DOHH2 (cell line): ENCODE data around the gene WNT3.

ENCODE experiments used
- H3F3A ChIP-seq: fragments of 200-600 bp; sonication (generic), shearing (Covaris generic); 2 replicates; pipeline ENCODE4 v1.6.0; 2016; ENCODE audit warnings: antibody characterized with exemption, mild to moderate bottlenecking; ENCODE audit not compliant: control insufficient read depth, insufficient read depth
- H3K27ac ChIP-seq: fragments of 200-600 bp; sonication (generic); 2 replicates; pipeline ENCODE4 v1.5.1; 2014; ENCODE audit warnings: low read depth, mild to moderate bottlenecking, low read length, moderate library complexity
- H3K27me3 ChIP-seq: fragments of 200-600 bp; sonication (generic); 2 replicates; pipeline ENCODE4 v1.6.1; 2014; ENCODE audit warnings: mild to moderate bottlenecking, low read length, mixed read lengths; ENCODE audit not compliant: control insufficient read depth
- H3K36me3 ChIP-seq: fragments of 200-600 bp; sonication (generic); 2 replicates; pipeline ENCODE4 v1.6.1; 2014; ENCODE audit warnings: mild to moderate bottlenecking, low read length, moderate library complexity, mixed read lengths; ENCODE audit not compliant: control insufficient read depth
- H3K4me1 ChIP-seq: fragments of 200-600 bp; sonication (generic); 2 replicates; pipeline ENCODE4 v1.6.1; 2014; ENCODE audit warnings: mild to moderate bottlenecking, low read length, mixed read lengths; ENCODE audit not compliant: control insufficient read depth
- H3K4me2 ChIP-seq: fragments of 200-600 bp; sonication (generic); 2 replicates; pipeline ENCODE4 v1.6.0; 2014; ENCODE audit warnings: mild to moderate bottlenecking, low read length, moderate library complexity
- H3K4me3 ChIP-seq: fragments of 200-600 bp; sonication (generic); 2 replicates; pipeline ENCODE4 v1.5.1; 2014; ENCODE audit warnings: mild to moderate bottlenecking, low read length, mixed read lengths
- H3K79me2 ChIP-seq: fragments of 200-600 bp; sonication (generic); 2 replicates; pipeline ENCODE4 v1.6.1; 2014; ENCODE audit warnings: mild to moderate bottlenecking, low read length, mixed read lengths; ENCODE audit not compliant: control insufficient read depth
- H3K9me2 ChIP-seq: fragments of 200-600 bp; sonication (generic); replicated peaks from 2 replicates; pipeline ENCODE4 v1.6.1; 2014; ENCODE audit warnings: mild to moderate bottlenecking, low read length, mixed read lengths; ENCODE audit not compliant: control insufficient read depth
- H3K9me3 ChIP-seq: fragments of 200-600 bp; sonication (generic); 2 replicates; pipeline ENCODE4 v1.6.1; 2014; ENCODE audit warnings: antibody characterized with exemption, low read length, mixed read lengths; ENCODE audit not compliant: control insufficient read depth, insufficient read depth
- H4K20me1 ChIP-seq: fragments of 200-600 bp; sonication (generic); 2 replicates; pipeline ENCODE4 v1.6.0; 2014; ENCODE audit warnings: low read depth, mild to moderate bottlenecking, antibody characterized with exemption, low read length, moderate library complexity; ENCODE audit not compliant: control insufficient read depth, insufficient read depth
- CTCF ChIP-seq: fragments of 200-600 bp; sonication (generic); IDR thresholded peaks from one replicate; pipeline ENCODE4 v1.5.1; 2014; ENCODE audit warnings: antibody characterized with exemption, mild to moderate bottlenecking, low read depth, low read length; ENCODE audit not compliant: poor library complexity, severe bottlenecking
- EZH2phosphoT487 ChIP-seq: fragments of 200-600 bp; sonication (generic); IDR thresholded peaks from 2 replicates; pipeline ENCODE4 v1.6.1; 2017; ENCODE audit warnings: borderline replicate concordance, mild to moderate bottlenecking, antibody characterized with exemption, low read length, moderate library complexity, mixed read lengths

WNT3 gene

GRCh38 chr17:46832945-46833839 lies 14.7 kb upstream of the WNT3 start:
- no peak overlapping the region for H3K4me2 ChIP-seq
- H3K27ac ChIP-seq, result no peak overlapping the region
- no peaks in the 10 kb centered on the region for H3K9me2 ChIP-seq
- H3K36me3 ChIP-seq, result no peaks in the 10 kb centered on the region
- no peaks in the 10 kb centered on the region; the same call in none of the 2 replicates for H3K27me3 ChIP-seq
- H4K20me1 ChIP-seq, result no peaks in the 10 kb centered on the region
- no peaks in the 10 kb centered on the region for H3K4me1 ChIP-seq
- H3K4me3 ChIP-seq, result no peak overlapping the region
- no peaks in the 10 kb centered on the region; the same call in 1 of the 2 replicates for H3F3A ChIP-seq
- H3K79me2 ChIP-seq, result no peaks in the 10 kb centered on the region
- TF ChIP-seq EZH2phosphoT487 (no peak), CTCF (no peak)
- H3K9me3 ChIP-seq, result no peaks in the 10 kb centered on the region

GRCh38 chr17:46832331-46832821 lies 13.9 kb upstream of the WNT3 start:
- no peaks in the 10 kb centered on the region for H3K9me2 ChIP-seq
- H4K20me1 ChIP-seq, result no peaks in the 10 kb centered on the region
- no peaks in the 10 kb centered on the region; the same call in none of the 2 replicates for H3K27me3 ChIP-seq
- no peak for TF ChIP-seq CTCF
- no peak for TF ChIP-seq EZH2phosphoT487
- H3K79me2 ChIP-seq, result no peaks in the 10 kb centered on the region
- H3K36me3 ChIP-seq, result no peaks in the 10 kb centered on the region
- no peaks in the 10 kb centered on the region for H3K9me3 ChIP-seq
- no peak overlapping the region for H3K27ac ChIP-seq
- no peak overlapping the region for H3K4me2 ChIP-seq
- H3F3A ChIP-seq, result no peaks in the 10 kb centered on the region; the same call in 1 of the 2 replicates
- H3K4me3 ChIP-seq, result no peak overlapping the region
- H3K4me1 ChIP-seq, result no peaks in the 10 kb centered on the region

GRCh38 chr17:46831573-46832330 lies 13.3 kb upstream of the WNT3 start:
- Histone ChIP-seq H3K79me2 (no peaks in the 10 kb centered on the region), H3K4me3 (no peak overlapping the region), H3K27ac (no peak overlapping the region), H3K9me3 (no peaks in the 10 kb centered on the region), H3K36me3 (no peaks in the 10 kb centered on the region), H4K20me1 (no peaks in the 10 kb centered on the region), H3K4me1 (no peaks in the 10 kb centered on the region), H3K9me2 (no peaks in the 10 kb centered on the region), H3K4me2 (no peak overlapping the region), H3K27me3 (no peaks in the 10 kb centered on the region; the same call in none of the 2 replicates), H3F3A (no peaks in the 10 kb centered on the region; the same call in 1 of the 2 replicates)
- TF ChIP-seq EZH2phosphoT487 (no peak), CTCF (no peak)
